Kasumi-1 (cell line): Measurements from ENCODE around the gene PRKN.

Experiments
- DNase-seq, 2 experiments: peaks; one replicate each; lab custom pipeline; 2025; lab: John Stamatoyannopoulos, UW

PRKN gene

GRCh38 chr6:161445021-161445799 is 1282.4 kb downstream of the PRKN start:
- no peak for DNase-seq

GRCh38 chr6:161444464-161444863 is 1283.1 kb downstream of the PRKN start:
- no peak for DNase-seq

GRCh38 chr6:161443848-161444247 is 1283.7 kb downstream of the PRKN start:
- DNase-seq = no peak

- no peak for DNase-seq
Measured at GRCh38 chr6:161442420-161442819, 1285.1 kb downstream of the PRKN start.

GRCh38 chr6:161440299-161440698 is 1287.3 kb downstream of the PRKN start:
- DNase-seq = no peak

- no peak for DNase-seq
Measured at GRCh38 chr6:161439093-161439492, 1288.5 kb downstream of the PRKN start.

GRCh38 chr6:161438430-161439030 is 1289.0 kb downstream of the PRKN start:
- no peak for DNase-seq

GRCh38 chr6:161437851-161438250 is 1289.7 kb downstream of the PRKN start:
- no peak for DNase-seq

GRCh38 chr6:161436106-161436876 is 1291.3 kb downstream of the PRKN start:
- DNase-seq = no peak

GRCh38 chr6:161435748-161436070 is 1291.9 kb downstream of the PRKN start:
- no peak for DNase-seq

- no peak for DNase-seq
Measured at GRCh38 chr6:161434921-161435747, 1292.4 kb downstream of the PRKN start.

GRCh38 chr6:161434350-161434749 is 1293.2 kb downstream of the PRKN start:
- DNase-seq = no peak

- no peak for DNase-seq
Measured at GRCh38 chr6:161432546-161432945, 1295.0 kb downstream of the PRKN start.

- DNase-seq = peak in 1 of 2 experiments; percentile 11
Measured at GRCh38 chr6:161429921-161430490, 1297.6 kb downstream of the PRKN start.

GRCh38 chr6:161424421-161424820 is 1303.1 kb downstream of the PRKN start:
- no peak for DNase-seq

- no peak for DNase-seq
Measured at GRCh38 chr6:161422710-161423680, 1304.6 kb downstream of the PRKN start.

- DNase-seq = peak; percentile 73 to 76
Measured at GRCh38 chr6:161418463-161418945, 1309.1 kb downstream of the PRKN start.

GRCh38 chr6:161417717-161418462 is 1309.7 kb downstream of the PRKN start:
- no peak for DNase-seq

GRCh38 chr6:161415302-161415855 is 1312.2 kb downstream of the PRKN start:
- no peak for DNase-seq
